NB4 (cell line): Measurements from ENCODE around the gene RBM33.

Source experiments
- DNase-seq: peaks from one replicate; pipeline ENCODE4 v3.0.0; 2010; ENCODE audit warnings: low read depth
- H3K4me3 ChIP-seq: one replicate; pipeline ENCODE4 v1.5.1; 2011; ENCODE audit warnings: mild to moderate bottlenecking, low read depth, low read length, moderate library complexity
- MYC ChIP-seq: IDR thresholded peaks from 2 replicates; pipeline ENCODE4 v1.6.1; 2011; ENCODE audit warnings: low read depth, low read length
- POLR2A ChIP-seq: IDR thresholded peaks from 2 replicates; pipeline ENCODE4 v1.6.1; 2011; ENCODE audit warnings: mild to moderate bottlenecking; ENCODE audit not compliant: insufficient read length; ENCODE audit errors: extremely low read depth
- TF ChIP-seq, protein P1 (sequence below): IDR thresholded peaks from one replicate; pipeline ENCODE4 v1.5.1; 2012; ENCODE audit warnings: low read depth, low read length
- TF ChIP-seq, protein P2 (sequence below): IDR thresholded peaks from 2 replicates; pipeline ENCODE4 v1.6.1; 2011; ENCODE audit warnings: low read depth, low read length

Gene RBM33

DNA sequence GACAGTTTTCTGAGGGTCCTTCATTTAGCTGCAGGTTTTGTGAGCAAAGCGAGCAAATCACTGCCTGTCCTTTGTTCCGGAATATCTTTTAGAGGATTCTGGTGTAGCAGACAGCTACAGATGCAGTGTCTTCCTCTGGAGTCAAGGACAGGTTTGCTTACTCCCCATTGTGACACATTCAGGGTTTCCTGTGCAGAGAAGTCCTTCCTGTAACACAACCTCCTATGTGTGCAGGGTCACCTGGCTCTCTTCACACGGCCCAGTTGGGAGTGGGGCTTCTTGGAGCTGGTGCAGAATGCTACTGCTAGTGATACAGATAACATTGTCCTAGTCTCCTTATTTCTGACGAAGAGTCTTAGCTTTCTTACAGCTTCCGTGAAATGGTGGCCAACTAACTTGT, 47.9 kb downstream of the RBM33 start:
- no peak for DNase-seq
- no peak overlapping the region for H3K4me3 ChIP-seq
- TF ChIP-seq, protein P1, sequence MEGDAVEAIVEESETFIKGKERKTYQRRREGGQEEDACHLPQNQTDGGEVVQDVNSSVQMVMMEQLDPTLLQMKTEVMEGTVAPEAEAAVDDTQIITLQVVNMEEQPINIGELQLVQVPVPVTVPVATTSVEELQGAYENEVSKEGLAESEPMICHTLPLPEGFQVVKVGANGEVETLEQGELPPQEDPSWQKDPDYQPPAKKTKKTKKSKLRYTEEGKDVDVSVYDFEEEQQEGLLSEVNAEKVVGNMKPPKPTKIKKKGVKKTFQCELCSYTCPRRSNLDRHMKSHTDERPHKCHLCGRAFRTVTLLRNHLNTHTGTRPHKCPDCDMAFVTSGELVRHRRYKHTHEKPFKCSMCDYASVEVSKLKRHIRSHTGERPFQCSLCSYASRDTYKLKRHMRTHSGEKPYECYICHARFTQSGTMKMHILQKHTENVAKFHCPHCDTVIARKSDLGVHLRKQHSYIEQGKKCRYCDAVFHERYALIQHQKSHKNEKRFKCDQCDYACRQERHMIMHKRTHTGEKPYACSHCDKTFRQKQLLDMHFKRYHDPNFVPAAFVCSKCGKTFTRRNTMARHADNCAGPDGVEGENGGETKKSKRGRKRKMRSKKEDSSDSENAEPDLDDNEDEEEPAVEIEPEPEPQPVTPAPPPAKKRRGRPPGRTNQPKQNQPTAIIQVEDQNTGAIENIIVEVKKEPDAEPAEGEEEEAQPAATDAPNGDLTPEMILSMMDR = no peak
- TF ChIP-seq POLR2A (no peak), MYC (no peak)
- TF ChIP-seq, protein P2, sequence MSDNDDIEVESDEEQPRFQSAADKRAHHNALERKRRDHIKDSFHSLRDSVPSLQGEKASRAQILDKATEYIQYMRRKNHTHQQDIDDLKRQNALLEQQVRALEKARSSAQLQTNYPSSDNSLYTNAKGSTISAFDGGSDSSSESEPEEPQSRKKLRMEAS = no peak

DNA sequence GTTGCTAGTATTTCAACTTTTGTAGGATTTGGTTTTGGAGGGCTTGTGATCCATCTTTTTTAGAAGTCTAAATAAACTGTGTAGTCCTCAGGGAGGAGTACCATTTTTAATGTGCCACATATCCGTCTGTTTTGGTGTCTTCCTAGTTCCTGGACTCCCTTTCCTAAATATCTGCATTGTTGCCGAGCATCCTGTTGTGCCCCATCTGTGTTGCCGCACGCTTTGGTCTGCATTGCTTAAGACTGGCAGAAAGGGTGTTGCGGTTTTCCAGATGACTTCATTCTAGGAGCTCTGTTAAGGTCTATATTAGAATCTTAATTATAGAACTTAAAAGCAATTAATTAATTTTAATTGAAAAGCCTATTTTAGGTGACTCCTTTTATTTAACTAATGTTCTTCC, 49.4 kb downstream of the RBM33 start:
- no peak overlapping the region for H3K4me3 ChIP-seq
- TF ChIP-seq, protein P2 = no peak
- no peak for TF ChIP-seq POLR2A
- TF ChIP-seq, protein P1 = no peak
- no peak for TF ChIP-seq MYC
- DNase-seq = no peak

DNA sequence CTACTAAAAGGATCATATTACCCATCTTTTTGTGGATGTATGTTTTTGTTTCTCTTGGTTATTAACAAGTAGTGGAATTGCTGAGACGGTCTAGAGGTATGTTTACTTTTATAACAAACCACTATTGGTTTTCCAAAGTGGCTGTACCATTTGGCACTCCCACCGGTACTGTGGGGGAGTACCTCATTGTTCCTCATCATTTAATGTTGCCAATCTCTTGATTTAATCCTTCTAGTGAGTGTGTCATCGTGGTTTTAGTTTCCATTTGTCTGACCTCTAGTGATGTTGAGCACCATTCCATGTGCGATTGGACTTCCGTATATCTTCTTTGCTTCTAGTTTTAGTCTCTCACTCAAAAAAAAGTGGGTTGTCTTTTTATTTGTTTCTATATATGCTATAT, 50.4 kb downstream of the RBM33 start:
- TF ChIP-seq, protein P2 = no peak
- TF ChIP-seq MYC (no peak), POLR2A (no peak)
- TF ChIP-seq, protein P1 = no peak
- DNase-seq = peak; percentile 26
- H3K4me3 ChIP-seq = no peak overlapping the region

DNA sequence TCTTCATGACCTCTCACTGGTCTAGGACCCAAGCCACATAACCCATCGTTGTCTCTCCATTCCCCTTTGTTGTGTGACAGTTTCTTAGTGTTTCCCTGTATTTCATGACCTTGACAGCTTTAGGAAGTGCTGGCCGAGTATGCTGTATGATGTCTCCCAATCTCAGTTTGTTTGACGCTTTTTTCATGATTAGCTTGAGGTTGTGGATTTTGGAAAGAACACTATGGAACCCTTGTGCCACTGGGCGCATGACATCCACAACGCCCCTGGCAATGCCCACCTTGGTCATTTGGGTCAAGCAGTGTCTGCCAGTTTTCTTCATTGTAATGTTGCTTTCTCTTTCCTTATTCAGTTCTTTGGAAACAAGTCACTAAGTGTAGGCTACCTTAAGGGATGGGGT, 52.3 kb downstream of the RBM33 start:
- TF ChIP-seq POLR2A (no peak), MYC (no peak)
- TF ChIP-seq, protein P2 = no peak
- TF ChIP-seq, protein P1 = no peak
- DNase-seq = no peak
- H3K4me3 ChIP-seq = no peak overlapping the region

DNA sequence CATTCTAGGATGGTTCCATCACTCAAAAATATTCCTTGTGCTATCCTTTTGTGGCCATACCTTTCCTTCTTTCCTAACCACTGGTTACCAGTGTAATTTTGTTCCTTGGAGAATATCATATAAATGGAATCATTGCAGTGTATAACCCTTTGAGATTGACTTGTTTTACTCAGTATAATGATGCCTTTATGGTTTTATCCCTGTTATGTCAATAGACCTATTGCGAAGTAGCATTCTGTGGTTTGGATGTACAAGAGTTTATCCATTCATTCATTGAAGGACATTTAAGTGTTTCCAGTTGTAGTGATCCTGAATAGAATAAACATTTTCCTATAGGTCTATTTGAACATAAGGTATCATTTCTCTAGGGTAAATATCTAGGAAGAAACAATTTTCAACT, 54.2 kb downstream of the RBM33 start:
- no peak for TF ChIP-seq MYC
- TF ChIP-seq, protein P2 = no peak
- no peak for DNase-seq
- H3K4me3 ChIP-seq = no peak overlapping the region

DNA sequence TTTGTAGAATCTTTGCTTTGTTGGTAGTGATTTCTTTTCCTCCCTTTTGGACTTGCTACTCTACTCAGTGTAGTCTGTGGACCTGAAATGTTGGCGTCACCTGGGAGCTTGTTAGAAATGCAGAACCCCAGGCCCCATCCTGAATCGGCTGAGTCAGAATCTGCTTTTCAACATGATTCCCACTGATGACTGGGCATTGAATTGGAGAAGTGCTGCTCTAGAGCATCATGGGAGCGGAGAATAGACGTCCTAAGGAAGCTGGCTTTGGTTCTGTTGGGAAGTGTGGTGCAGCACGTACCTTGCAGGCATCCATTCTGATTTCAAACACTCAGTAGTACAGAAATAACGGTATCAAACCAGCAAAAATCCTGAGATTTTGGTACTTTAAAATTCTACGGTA, 54.7 kb downstream of the RBM33 start:
- TF ChIP-seq, protein P1 = no peak
- TF ChIP-seq, protein P2 = no peak
- TF ChIP-seq MYC = no peak
- no peak for TF ChIP-seq POLR2A
- no peak overlapping the region for H3K4me3 ChIP-seq
- DNase-seq = no peak
